T-cell (primary cell): ENCODE results near the gene GAS2L2. TPM values are rescaled to one million over a fixed set of nuclear protein-coding genes. Genes with fewer than 3 reads are reported as not detected.
"Not testable (repeated sequence)": the region's sequence is repeated elsewhere in the genome, so short reads cannot be mapped to it uniquely, and the experiment has no call there.

Experiments
- ATAC-seq, 4 experiments: fragments of 200-7000 bp in 3 of 4; fragments of 150-1000 bp in 1 of 4; cut with Tn5 transposase; replicated peaks in 1 of 4; 1 replicate in 3 of 4; 2 replicates in 1 of 4; pipeline ENCODE4 v1.10.0; 2021; ENCODE audit warnings: moderate library complexity in 3 of 4, mild to moderate bottlenecking in 2 of 4, moderate number of reproducible peaks in 1 of 4
- CTCF ChIA-PET, 2 donors: fragments of 300-600 bp; sonication (Branson Sonifier 250); formaldehyde crosslinking; loops; one replicate each; lab custom pipeline; 2022; ENCODE audit warnings: antibody characterized with exemption in 2 of 2; lab: Charles Lee
- POLR2A ChIA-PET, 2 donors: fragments of 300-600 bp; sonication (Branson Sonifier 250); formaldehyde crosslinking; loops; one replicate each; lab custom pipeline; 2022; ENCODE audit warnings: antibody characterized with exemption in 2 of 2; lab: Charles Lee
- DNase-seq, 35 experiments: peaks; one replicate each; pipeline versions ENCODE4 v3.0.0 to v3.0.0-alpha.2; 2013 to 2023
- H3K27ac ChIP-seq: one replicate; pipeline ENCODE4 v1.5.1; 2013; ENCODE audit warnings: low read length
- H3K27me3 ChIP-seq, 2 experiments: replicated peaks in 1 of 2; 1 replicate in 1 of 2; 2 replicates in 1 of 2; pipeline versions ENCODE4 v1.6.1 to v1.7.0; 2013; ENCODE audit warnings: low read length in 1 of 2, mixed read lengths in 1 of 2; ENCODE audit not compliant: control insufficient read depth in 2 of 2, insufficient read depth in 2 of 2; ENCODE audit errors: extremely low read depth in 1 of 2
- H3K36me3 ChIP-seq, 2 donors: 1 replicate in 1 of 2; 2 replicates in 1 of 2; pipeline versions ENCODE4 v1.6.1 to v1.7.0; 2013; ENCODE audit warnings: low read length in 1 of 2; ENCODE audit not compliant: control insufficient read depth in 2 of 2, insufficient read depth in 1 of 2; ENCODE audit errors: extremely low read depth in 1 of 2
- H3K4me1 ChIP-seq, 2 experiments: 1 replicate in 1 of 2; 2 replicates in 1 of 2; pipeline versions ENCODE4 v1.6.1 to v1.7.0; 2013; ENCODE audit warnings: low read length in 2 of 2, mixed read lengths in 1 of 2; ENCODE audit not compliant: insufficient read depth in 2 of 2, control insufficient read depth in 1 of 2; ENCODE audit errors: extremely low read depth in 1 of 2
- H3K4me3 ChIP-seq, 2 donors: 1 replicate in 1 of 2; 2 replicates in 1 of 2; pipeline versions ENCODE4 v1.5.1 to v1.7.0; 2013; ENCODE audit warnings: mild to moderate bottlenecking in 2 of 2, low read length in 1 of 2, moderate library complexity in 1 of 2; ENCODE audit not compliant: control insufficient read depth in 1 of 2; ENCODE audit errors: extremely low read depth in 1 of 2
- H3K9me3 ChIP-seq: 2 replicates; pipeline ENCODE4 v1.7.0; 2013
- H3K27ac Mint-ChIP-seq, 2 donors: one replicate each; pipeline ENCODE4 v1.8.0; 2020 to 2021; ENCODE audit warnings: mild to moderate bottlenecking in 2 of 2, mixed read lengths in 2 of 2
- H3K27me3 Mint-ChIP-seq, 2 donors: one replicate each; pipeline ENCODE4 v1.8.0; 2021 to 2022; ENCODE audit warnings: mixed read lengths in 2 of 2
- H3K36me3 Mint-ChIP-seq: one replicate; pipeline ENCODE4 v1.8.0; 2021; ENCODE audit warnings: mixed read lengths
- H3K4me1 Mint-ChIP-seq, 3 donors: one replicate each; pipeline ENCODE4 v1.8.0; 2020 to 2022; ENCODE audit warnings: mixed read lengths in 3 of 3, mild to moderate bottlenecking in 1 of 3
- H3K4me3 Mint-ChIP-seq, 3 donors: one replicate each; pipeline ENCODE4 v1.8.0; 2020 to 2022; ENCODE audit warnings: mild to moderate bottlenecking in 3 of 3, mixed read lengths in 3 of 3, moderate library complexity in 3 of 3
- H3K9me3 Mint-ChIP-seq, 3 donors: one replicate each; pipeline ENCODE4 v1.8.0; 2020 to 2022; ENCODE audit warnings: mixed read lengths in 3 of 3
- WGBS: methylation state at CpG from one replicate; pipeline ENCODE4 v1.1.5; 2013; ENCODE audit warnings: missing lambda C conversion rate; ENCODE audit not compliant: insufficient coverage; 5-methylcytosine and 5-hydroxymethylcytosine counted together
- total RNA-seq, 35 experiments: library from RNA in 6 of 35; stranded (reverse) in 6 of 35; fragments of 120-200 nt in 1 of 35; gene quantifications; one replicate each; pipeline versions ENCODE4 v1.2.1 to v1.2.4 and lab custom pipeline; 2013 to 2026

The GAS2L2 gene
- total RNA-seq, 5 donors from 2014 or later (not counting 1 experiment from before 2014, with no cell fraction given) = 0.07 to 0.26 (median 0.21) TPM; not detected in 1

- H3K4me1 Mint-ChIP-seq = peaks cover 45 to 59% (median 53%) of the 10 kb centered on the region in 3 donors
- POLR2A ChIA-PET = interaction anchor here in 1 of 2 donors (0.7 kb wide), 1 partner anchor 675 kb away, joined by 3 read pairs; no protein-coding TSS in a partner anchor
- H3K27ac Mint-ChIP-seq = peak overlapping the region in 1 of 2 donors; percentile 72
- H3K27me3 Mint-ChIP-seq = no peaks in the 10 kb centered on the region
- H3K27me3 ChIP-seq = no peaks in the 10 kb centered on the region
- no peaks in the 10 kb centered on the region for H3K9me3 Mint-ChIP-seq
- no peak for DNase-seq
- peak in 1 of 4 experiments; percentile 56 for ATAC-seq
- H3K36me3 ChIP-seq = peaks cover 0 to 45% of the 10 kb centered on the region in 2 donors
- peaks cover 31% of the 10 kb centered on the region for H3K36me3 Mint-ChIP-seq
- no peak overlapping the region for H3K4me3 ChIP-seq
- no peak overlapping the region for H3K27ac ChIP-seq
- CTCF ChIA-PET = interaction anchor here in 1 of 2 donors (0.5 kb wide), 1 partner anchor 126 kb away, joined by 4 read pairs; no protein-coding TSS in a partner anchor
- peaks cover 12 to 34% of the 10 kb centered on the region in 2 experiments for H3K4me1 ChIP-seq
- H3K9me3 ChIP-seq = no peaks in the 10 kb centered on the region
- peak overlapping the region in 1 of 3 donors; percentile 17 for H3K4me3 Mint-ChIP-seq
- no CpG with 5 or more reads among the region's 3 CpGs for WGBS
These were observed 44.1 kb downstream of the GAS2L2 start for GRCh38 chr17:35708951-35709350.

GRCh38 chr17:35708149-35708548 is 44.9 kb downstream of the GAS2L2 start:
- no peak overlapping the region for H3K4me3 ChIP-seq
- H3K9me3 Mint-ChIP-seq = no peaks in the 10 kb centered on the region
- peak overlapping the region; percentile 1 to 10 for H3K27ac Mint-ChIP-seq
- H3K36me3 ChIP-seq = peaks cover 0 to 41% of the 10 kb centered on the region in 2 donors
- WGBS = no CpG with 5 or more reads among the region's 3 CpGs
- POLR2A ChIA-PET = interaction anchor here in 1 of 2 donors (0.7 kb wide), 1 partner anchor 674 kb away, joined by 3 read pairs; no protein-coding TSS in a partner anchor
- no peaks in the 10 kb centered on the region for H3K27me3 Mint-ChIP-seq
- H3K27me3 ChIP-seq = no peaks in the 10 kb centered on the region
- H3K4me3 Mint-ChIP-seq = no peak overlapping the region
- DNase-seq (no peak), ATAC-seq (peak in 2 of 4 experiments; percentile 44 to 52)
- no peak overlapping the region for H3K27ac ChIP-seq
- CTCF ChIA-PET = no interaction called here
- peaks cover 36% of the 10 kb centered on the region for H3K36me3 Mint-ChIP-seq
- peaks cover 10 to 26% of the 10 kb centered on the region in 2 experiments for H3K4me1 ChIP-seq
- peaks cover 47 to 59% (median 53%) of the 10 kb centered on the region in 3 donors for H3K4me1 Mint-ChIP-seq
- no peaks in the 10 kb centered on the region for H3K9me3 ChIP-seq

GRCh38 chr17:35705705-35706104 is 47.3 kb downstream of the GAS2L2 start:
- no peak overlapping the region for H3K27ac ChIP-seq
- H3K4me1 ChIP-seq = peaks cover 0 to 17% of the 10 kb centered on the region in 2 experiments
- Mint-ChIP-seq H3K4me3 (no peak overlapping the region), H3K36me3 (peaks cover 52% of the 10 kb centered on the region), H3K27me3 (no peaks in the 10 kb centered on the region), H3K9me3 (peaks cover 0 to 7% (median 2%) of the 10 kb centered on the region in 3 donors), H3K27ac (no peak overlapping the region), H3K4me1 (peaks cover 46 to 55% (median 50%) of the 10 kb centered on the region in 3 donors)
- ChIA-PET POLR2A (no interaction called here), CTCF (no interaction called here)
- 83% methylated on average over 4 of the region's 5 CpGs for WGBS
- ATAC-seq = no peak
- no peaks in the 10 kb centered on the region for H3K27me3 ChIP-seq
- no peak overlapping the region for H3K4me3 ChIP-seq
- no peaks in the 10 kb centered on the region for H3K9me3 ChIP-seq
- DNase-seq = no peak
- H3K36me3 ChIP-seq = peaks cover 0 to 22% of the 10 kb centered on the region in 2 donors

DNA sequence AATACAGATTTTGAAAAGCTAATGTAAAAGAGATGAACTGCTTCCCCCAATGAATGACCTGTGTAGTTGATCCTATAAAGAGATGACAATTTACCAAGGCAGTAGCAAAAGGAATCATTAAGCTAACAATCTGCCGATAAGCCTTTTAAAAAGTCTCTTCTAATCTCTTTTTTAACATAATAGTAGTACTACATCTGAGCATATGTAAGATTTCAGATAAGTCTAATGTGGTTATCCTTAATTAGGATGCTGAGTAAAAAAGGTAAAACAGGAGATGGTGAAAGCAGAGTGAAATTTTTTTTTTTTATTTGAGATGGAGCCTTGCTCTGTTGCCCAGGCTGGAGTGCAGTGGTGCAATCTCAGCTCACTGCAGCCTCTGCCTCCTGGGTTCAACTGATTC is 47.8 kb downstream of the GAS2L2 start:
- Histone ChIP-seq H3K27ac (no peak overlapping the region), H3K36me3 (peaks cover 0 to 17% of the 10 kb centered on the region in 2 donors), H3K4me1 (peaks cover 0 to 17% of the 10 kb centered on the region in 2 experiments), H3K9me3 (no peaks in the 10 kb centered on the region), H3K27me3 (no peaks in the 10 kb centered on the region), H3K4me3 (no peak overlapping the region)
- Mint-ChIP-seq H3K27ac (no peak overlapping the region), H3K27me3 (no peaks in the 10 kb centered on the region), H3K4me1 (peaks cover 41 to 55% (median 46%) of the 10 kb centered on the region in 3 donors), H3K4me3 (no peak overlapping the region), H3K9me3 (peaks cover 0 to 7% (median 2%) of the 10 kb centered on the region in 3 donors), H3K36me3 (peaks cover 49% of the 10 kb centered on the region)
- no CpG with 5 or more reads among the region's 1 CpG for WGBS
- DNase-seq (no peak), ATAC-seq (no peak)
- POLR2A ChIA-PET = interaction anchor here (0.5 to 0.6 kb wide), 2 partner anchors 10 to 11 kb away, joined by 3 read pairs; no protein-coding TSS in a partner anchor
- CTCF ChIA-PET = no interaction called here

DNA sequence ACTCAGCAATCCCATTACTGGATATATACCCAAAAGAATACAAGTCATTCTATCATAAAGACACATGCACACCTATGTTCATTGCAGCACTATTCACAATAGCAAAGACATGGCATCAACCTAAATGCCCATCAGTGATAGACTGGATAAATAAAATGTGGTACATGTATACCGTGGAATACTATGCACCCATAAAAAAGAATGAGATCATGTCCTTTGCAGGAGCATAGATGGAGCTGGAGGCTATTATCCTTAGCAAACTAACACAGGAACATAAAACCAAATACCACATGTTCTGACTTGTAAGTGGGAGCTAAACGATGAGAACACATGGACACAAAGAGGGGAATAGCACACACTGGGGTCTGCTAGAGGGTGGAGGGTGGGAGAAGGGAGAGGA is 49.7 kb downstream of the GAS2L2 start:
- Mint-ChIP-seq H3K4me1 (peaks cover 32 to 45% (median 34%) of the 10 kb centered on the region in 3 donors), H3K36me3 (peaks cover 48% of the 10 kb centered on the region), H3K27ac (peak overlapping the region in 1 of 2 donors; percentile 28)
- CTCF ChIA-PET, DNase-seq, H3K36me3 ChIP-seq, H3K9me3 Mint-ChIP-seq, H3K9me3 ChIP-seq, ATAC-seq, H3K4me3 Mint-ChIP-seq, H3K27me3 ChIP-seq, H3K27me3 Mint-ChIP-seq, H3K4me1 ChIP-seq, H3K4me3 ChIP-seq, H3K27ac ChIP-seq: not testable (repeated sequence)
- no CpG with 5 or more reads among the region's 2 CpGs for WGBS
- POLR2A ChIA-PET = interaction anchor here (0.5 to 0.6 kb wide), 2 partner anchors 36 to 123 kb away, joined by 3 to 6 read pairs; no protein-coding TSS in a partner anchor

- POLR2A ChIA-PET = no interaction called here
These were observed 51.5 kb downstream of the GAS2L2 start for GRCh38 chr17:35701491-35701890.

More at GRCh38 chr17:35701491-35701890, 51.5 kb downstream of the GAS2L2 start:
- H3K27me3 Mint-ChIP-seq = no peaks in the 10 kb centered on the region
- no peaks in the 10 kb centered on the region for H3K9me3 ChIP-seq
- ATAC-seq (no peak), DNase-seq (no peak)
- H3K4me3 Mint-ChIP-seq = no peak overlapping the region
- no peaks in the 10 kb centered on the region for H3K27me3 ChIP-seq
- H3K9me3 Mint-ChIP-seq = peaks cover 0 to 7% (median 2%) of the 10 kb centered on the region in 3 donors
- H3K27ac Mint-ChIP-seq = no peak overlapping the region
- H3K27ac ChIP-seq = no peak overlapping the region
- peaks cover 0 to 4% of the 10 kb centered on the region in 2 experiments for H3K4me1 ChIP-seq
- CTCF ChIA-PET = no interaction called here
- peaks cover 0 to 7% of the 10 kb centered on the region in 2 donors for H3K36me3 ChIP-seq
- H3K36me3 Mint-ChIP-seq = peaks cover 54% of the 10 kb centered on the region
- 85% methylated on average over 3 of the region's 5 CpGs for WGBS
- H3K4me1 Mint-ChIP-seq = peaks cover 19 to 29% (median 20%) of the 10 kb centered on the region in 3 donors
- H3K4me3 ChIP-seq = no peak overlapping the region
